Hepatocyte (in vitro differentiated cells): ENCODE results near the gene TRIM56.

ENCODE experiments used
- CTCF ChIP-seq: fragments of 200-600 bp; sonication (generic); IDR thresholded peaks from 2 replicates; pipeline ENCODE4 v1.5.1; 2016; ENCODE audit warnings: antibody characterized with exemption, mild to moderate bottlenecking; ENCODE audit not compliant: poor library complexity
- EZH2 ChIP-seq: fragments of 200-600 bp; sonication (generic); IDR thresholded peaks from 2 replicates; pipeline ENCODE4 v1.6.1; 2016; ENCODE audit warnings: antibody characterized with exemption, mild to moderate bottlenecking, borderline replicate concordance
- EZH2phosphoT487 ChIP-seq: fragments of 200-600 bp; sonication (generic); IDR thresholded peaks from one replicate; pipeline ENCODE4 v1.6.1; 2018; ENCODE audit warnings: antibody characterized with exemption, mild to moderate bottlenecking, low read depth, moderate library complexity; ENCODE audit not compliant: unreplicated experiment, severe bottlenecking

- no peak for TF ChIP-seq CTCF
- TF ChIP-seq EZH2phosphoT487, result no peak
- TF ChIP-seq EZH2, result no peak
These were observed 23.7 kb downstream of the TRIM56 start for GRCh38 chr7:101108961-101109360.
